Measurements from ENCODE around the gene ACOD1. TPM values are rescaled to one million over a fixed set of nuclear protein-coding genes. Genes with fewer than 3 reads are reported as not detected.

Gene ACOD1
- total RNA-seq, 1 experiment from 2014 or later, result not detected

- no peak overlapping the region for H3K4me3 Mint-ChIP-seq
- Histone ChIP-seq H3K18ac (ENCODE audit: insufficient read length, low read depth, low read length) (no peak overlapping the region), H2AK5ac (ENCODE audit: insufficient read length, low read length) (no peak overlapping the region), H3K4ac (ENCODE audit: low read depth, low read length) (no peak overlapping the region), H2BK12ac (ENCODE audit: insufficient read length, low read depth, low read length) (no peak overlapping the region), H2BK15ac (ENCODE audit: low read depth, low read length) (no peak overlapping the region), H3K4me2 (ENCODE audit: insufficient read depth, insufficient read length, low read length) (no peak overlapping the region), H3K14ac (ENCODE audit: insufficient read depth, low read length) (no peak overlapping the region), H4K20me1 (ENCODE audit: control insufficient read depth, insufficient read depth, insufficient read length) (no peaks in the 10 kb centered on the region), H3K23ac (ENCODE audit: insufficient read length, low read depth, low read length) (no peak overlapping the region), H3K4me1 (ENCODE audit: insufficient read depth, low read length) (no peaks in the 10 kb centered on the region), H2BK120ac (ENCODE audit: low read depth, low read length, poor library complexity, severe bottlenecking) (no peak overlapping the region), H3K79me2 (ENCODE audit: insufficient read depth, low read length) (no peaks in the 10 kb centered on the region), H4K91ac (ENCODE audit: insufficient read length, low read depth, low read length) (no peak overlapping the region), H3T11ph (ENCODE audit: low read length) (no peak overlapping the region), H4K5ac (ENCODE audit: insufficient read length, low read depth, low read length) (no peak overlapping the region), H2BK5ac (ENCODE audit: insufficient read length, low read length) (no peak overlapping the region), H3K9me3 (ENCODE audit: control insufficient read depth, low read depth, low read length) (no peaks in the 10 kb centered on the region), H3K9ac (ENCODE audit: extremely low read depth, insufficient read length, low read length) (no peak overlapping the region), H4K8ac (replicated peaks; ENCODE audit: insufficient read length, low read depth, low read length) (no peak overlapping the region), H3K56ac (ENCODE audit: insufficient read length, low read depth, low read length) (no peak overlapping the region), H3K23me2 (ENCODE audit: insufficient read length, low read depth, low read length, poor library complexity, severe bottlenecking) (no peaks in the 10 kb centered on the region), H2BK20ac (ENCODE audit: low read depth, low read length, poor library complexity, severe bottlenecking) (no peak overlapping the region), H3K79me1 (ENCODE audit: insufficient read depth, low read depth, low read length, poor library complexity, severe bottlenecking) (no peaks in the 10 kb centered on the region), H3K27me3 (ENCODE audit: insufficient read depth, low read length) (no peaks in the 10 kb centered on the region), H2AFZ (ENCODE audit: low read length) (no peak overlapping the region), H3K27ac (ENCODE audit: insufficient read length, low read depth, low read length) (no peak overlapping the region)
- no peak for TF ChIP-seq CTCF (conservative IDR thresholded peaks at IDR 0.05)
- no peak overlapping the region for H3K27ac Mint-ChIP-seq
- H3K4me1 Mint-ChIP-seq, result peaks cover 3 to 5% of the 10 kb centered on the region in 2 experiments; a peak in 2 of 4 replicates
- no peaks in the 10 kb centered on the region; a peak in 1 of 7 replicates for H3K36me3 Mint-ChIP-seq (ENCODE audit: insufficient read depth in 1 of 3, low read depth in 3 of 3)
- no CpG with 5 or more reads among the region's 3 CpGs for WGBS (ENCODE audit: extremely low coverage, insufficient read length, low lambda C conversion rate)
- DNase-seq, result no peak
- no peaks in the 10 kb centered on the region; a peak in 1 of 5 replicates for H3K9me3 Mint-ChIP-seq
- peaks cover 2% of the 10 kb centered on the region; the same call in 1 of the 2 replicates for H3K27me3 Mint-ChIP-seq (ENCODE audit: low read depth)
Measured at GRCh38 chr13:76928456-76928855, 19.9 kb upstream of the ACOD1 start.

All from H9 (cell line).